WTC11 (cell line): ENCODE data around the gene PACSIN1.

Experiments used
- ELF4 ChIP-seq: sonication (generic); formaldehyde crosslinking; IDR thresholded peaks from 2 replicates; pipeline ENCODE4 v1.8.1; 2022; ENCODE audit warnings: low read depth, mild to moderate bottlenecking, moderate library complexity, missing genetic modification reagents
- FOXP1 ChIP-seq: sonication (generic); formaldehyde crosslinking; IDR thresholded peaks from 2 replicates; pipeline ENCODE4 v1.8.0; 2022; ENCODE audit warnings: missing genetic modification reagents, mild to moderate bottlenecking, moderate library complexity, borderline replicate concordance
- KAT7 ChIP-seq: sonication (generic); formaldehyde crosslinking; IDR thresholded peaks from 2 replicates; pipeline ENCODE4 v1.8.1; 2023; ENCODE audit warnings: missing genetic modification reagents, mild to moderate bottlenecking, borderline replicate concordance
- NR3C1 ChIP-seq: sonication (generic); formaldehyde crosslinking; conservative IDR thresholded peaks from 2 replicates; pipeline ENCODE4 v1.8.1; 2023; ENCODE audit warnings: low read depth, mild to moderate bottlenecking, missing genetic modification reagents
- SP1 ChIP-seq: sonication (generic); formaldehyde crosslinking; conservative IDR thresholded peaks from 2 replicates; pipeline ENCODE4 v1.8.1; 2022; ENCODE audit warnings: missing genetic modification reagents
- ZNF423 ChIP-seq: fragments of 250-450 bp; sonication (Bioruptor Pico); IDR thresholded peaks from 2 replicates; pipeline ENCODE4 v2.1.2; 2022; ENCODE audit warnings: mild to moderate bottlenecking, moderate library complexity
- TF ChIP-seq, protein P1 (sequence below): fragments of 200-600 bp; IDR thresholded peaks from 2 replicates; pipeline ENCODE4 v1.8.0; 2022; ENCODE audit warnings: antibody characterized with exemption
- TF ChIP-seq, protein P2 (sequence below): sonication (generic); formaldehyde crosslinking; IDR thresholded peaks from 2 replicates; pipeline ENCODE4 v1.8.1; 2022; ENCODE audit warnings: low read depth, missing genetic modification reagents, borderline replicate concordance
- TF ChIP-seq, protein P3 (sequence below): sonication (generic); formaldehyde crosslinking; IDR thresholded peaks from 2 replicates; pipeline ENCODE4 v1.8.1; 2023; ENCODE audit warnings: mild to moderate bottlenecking, missing genetic modification reagents, moderate library complexity
- TF ChIP-seq, protein P4 (sequence below): sonication (generic); formaldehyde crosslinking; IDR thresholded peaks from 2 replicates; pipeline ENCODE4 v1.8.0; 2022; ENCODE audit warnings: missing genetic modification reagents

DNA sequence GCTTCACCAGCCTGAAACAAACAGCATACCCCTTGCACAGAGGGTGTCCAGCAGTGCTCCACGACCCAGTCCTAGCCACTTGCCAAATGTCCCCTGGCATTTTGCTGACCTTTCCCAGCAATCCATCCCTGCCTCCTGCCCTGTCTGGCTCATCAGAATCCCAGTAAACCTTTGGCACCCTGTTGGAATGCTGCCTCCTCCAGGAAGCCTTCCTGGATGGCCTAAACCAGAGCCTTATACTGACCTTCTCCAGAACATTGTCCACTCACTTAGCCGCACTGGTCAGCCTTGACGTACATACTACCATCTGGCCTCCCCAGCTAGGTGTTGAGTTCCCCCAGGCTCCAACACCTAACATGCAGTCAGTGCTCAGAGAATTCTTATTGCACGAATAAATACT is 2.0 kb upstream of the PACSIN1 start:
- TF ChIP-seq ZNF423 (CRISPR knock-in tag) = no peak
- TF ChIP-seq, protein P1, sequence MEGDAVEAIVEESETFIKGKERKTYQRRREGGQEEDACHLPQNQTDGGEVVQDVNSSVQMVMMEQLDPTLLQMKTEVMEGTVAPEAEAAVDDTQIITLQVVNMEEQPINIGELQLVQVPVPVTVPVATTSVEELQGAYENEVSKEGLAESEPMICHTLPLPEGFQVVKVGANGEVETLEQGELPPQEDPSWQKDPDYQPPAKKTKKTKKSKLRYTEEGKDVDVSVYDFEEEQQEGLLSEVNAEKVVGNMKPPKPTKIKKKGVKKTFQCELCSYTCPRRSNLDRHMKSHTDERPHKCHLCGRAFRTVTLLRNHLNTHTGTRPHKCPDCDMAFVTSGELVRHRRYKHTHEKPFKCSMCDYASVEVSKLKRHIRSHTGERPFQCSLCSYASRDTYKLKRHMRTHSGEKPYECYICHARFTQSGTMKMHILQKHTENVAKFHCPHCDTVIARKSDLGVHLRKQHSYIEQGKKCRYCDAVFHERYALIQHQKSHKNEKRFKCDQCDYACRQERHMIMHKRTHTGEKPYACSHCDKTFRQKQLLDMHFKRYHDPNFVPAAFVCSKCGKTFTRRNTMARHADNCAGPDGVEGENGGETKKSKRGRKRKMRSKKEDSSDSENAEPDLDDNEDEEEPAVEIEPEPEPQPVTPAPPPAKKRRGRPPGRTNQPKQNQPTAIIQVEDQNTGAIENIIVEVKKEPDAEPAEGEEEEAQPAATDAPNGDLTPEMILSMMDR = no peak
- TF ChIP-seq FOXP1 (CRISPR knock-in tag) = no peak
- TF ChIP-seq ELF4 (CRISPR knock-in tag) = no peak
- no peak for TF ChIP-seq SP1 (CRISPR knock-in tag)
- TF ChIP-seq, protein P2, sequence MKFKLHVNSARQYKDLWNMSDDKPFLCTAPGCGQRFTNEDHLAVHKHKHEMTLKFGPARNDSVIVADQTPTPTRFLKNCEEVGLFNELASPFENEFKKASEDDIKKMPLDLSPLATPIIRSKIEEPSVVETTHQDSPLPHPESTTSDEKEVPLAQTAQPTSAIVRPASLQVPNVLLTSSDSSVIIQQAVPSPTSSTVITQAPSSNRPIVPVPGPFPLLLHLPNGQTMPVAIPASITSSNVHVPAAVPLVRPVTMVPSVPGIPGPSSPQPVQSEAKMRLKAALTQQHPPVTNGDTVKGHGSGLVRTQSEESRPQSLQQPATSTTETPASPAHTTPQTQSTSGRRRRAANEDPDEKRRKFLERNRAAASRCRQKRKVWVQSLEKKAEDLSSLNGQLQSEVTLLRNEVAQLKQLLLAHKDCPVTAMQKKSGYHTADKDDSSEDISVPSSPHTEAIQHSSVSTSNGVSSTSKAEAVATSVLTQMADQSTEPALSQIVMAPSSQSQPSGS (CRISPR knock-in tag) = no peak
- TF ChIP-seq NR3C1 (CRISPR knock-in tag) = no peak
- TF ChIP-seq, protein P3, sequence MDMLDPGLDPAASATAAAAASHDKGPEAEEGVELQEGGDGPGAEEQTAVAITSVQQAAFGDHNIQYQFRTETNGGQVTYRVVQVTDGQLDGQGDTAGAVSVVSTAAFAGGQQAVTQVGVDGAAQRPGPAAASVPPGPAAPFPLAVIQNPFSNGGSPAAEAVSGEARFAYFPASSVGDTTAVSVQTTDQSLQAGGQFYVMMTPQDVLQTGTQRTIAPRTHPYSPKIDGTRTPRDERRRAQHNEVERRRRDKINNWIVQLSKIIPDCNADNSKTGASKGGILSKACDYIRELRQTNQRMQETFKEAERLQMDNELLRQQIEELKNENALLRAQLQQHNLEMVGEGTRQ = no peak
- no peak for TF ChIP-seq KAT7
- TF ChIP-seq, protein P4, sequence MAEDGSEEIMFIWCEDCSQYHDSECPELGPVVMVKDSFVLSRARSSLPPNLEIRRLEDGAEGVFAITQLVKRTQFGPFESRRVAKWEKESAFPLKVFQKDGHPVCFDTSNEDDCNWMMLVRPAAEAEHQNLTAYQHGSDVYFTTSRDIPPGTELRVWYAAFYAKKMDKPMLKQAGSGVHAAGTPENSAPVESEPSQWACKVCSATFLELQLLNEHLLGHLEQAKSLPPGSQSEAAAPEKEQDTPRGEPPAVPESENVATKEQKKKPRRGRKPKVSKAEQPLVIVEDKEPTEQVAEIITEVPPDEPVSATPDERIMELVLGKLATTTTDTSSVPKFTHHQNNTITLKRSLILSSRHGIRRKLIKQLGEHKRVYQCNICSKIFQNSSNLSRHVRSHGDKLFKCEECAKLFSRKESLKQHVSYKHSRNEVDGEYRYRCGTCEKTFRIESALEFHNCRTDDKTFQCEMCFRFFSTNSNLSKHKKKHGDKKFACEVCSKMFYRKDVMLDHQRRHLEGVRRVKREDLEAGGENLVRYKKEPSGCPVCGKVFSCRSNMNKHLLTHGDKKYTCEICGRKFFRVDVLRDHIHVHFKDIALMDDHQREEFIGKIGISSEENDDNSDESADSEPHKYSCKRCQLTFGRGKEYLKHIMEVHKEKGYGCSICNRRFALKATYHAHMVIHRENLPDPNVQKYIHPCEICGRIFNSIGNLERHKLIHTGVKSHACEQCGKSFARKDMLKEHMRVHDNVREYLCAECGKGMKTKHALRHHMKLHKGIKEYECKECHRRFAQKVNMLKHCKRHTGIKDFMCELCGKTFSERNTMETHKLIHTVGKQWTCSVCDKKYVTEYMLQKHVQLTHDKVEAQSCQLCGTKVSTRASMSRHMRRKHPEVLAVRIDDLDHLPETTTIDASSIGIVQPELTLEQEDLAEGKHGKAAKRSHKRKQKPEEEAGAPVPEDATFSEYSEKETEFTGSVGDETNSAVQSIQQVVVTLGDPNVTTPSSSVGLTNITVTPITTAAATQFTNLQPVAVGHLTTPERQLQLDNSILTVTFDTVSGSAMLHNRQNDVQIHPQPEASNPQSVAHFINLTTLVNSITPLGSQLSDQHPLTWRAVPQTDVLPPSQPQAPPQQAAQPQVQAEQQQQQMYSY = no peak
